HepG2 (cell line): Measurements from ENCODE around the gene ASB9. TPM values are rescaled to one million over a fixed set of nuclear protein-coding genes. Genes with fewer than 3 reads are reported as not detected.

Experiments
- ATAC-seq: fragments of 200-7000 bp; cut with Tn5 transposase; 3 replicates; pipeline ENCODE4 v1.9.1; 2020; ENCODE audit warnings: mild to moderate bottlenecking, moderate library complexity
- BruUV-seq: library from RNA; stranded (reverse); fragments of 400-500 nt; replicated peaks from 2 replicates; lab custom pipeline; 2021; lab: Mats Ljungman, UMichigan
- CTCF ChIA-PET: fragments of 300-600 bp; formaldehyde crosslinking; extraction: SDS; loops from one replicate; lab custom pipeline; 2021; ENCODE audit warnings: low total read pairs, inconsistent platforms, low intra/inter-chr PET ratio; lab: Yijun Ruan, JAX
- POLR2A ChIA-PET: fragments of 350-600 bp; sonication (Branson Sonifier 250); formaldehyde crosslinking; loops from one replicate; lab custom pipeline; 2020; ENCODE audit warnings: antibody characterized with exemption, inconsistent platforms; lab: Yijun Ruan, JAX
- DNase-seq: peaks from one replicate; pipeline ENCODE4 v3.0.0-alpha.2; 2015; ENCODE audit warnings: low spot score
- FAIRE-seq: peaks from 3 replicates; lab custom pipeline; 2011; peaks lifted over from hg19 to GRCh38; lab: Jason Lieb, UNC
- H2AFZ ChIP-seq: one replicate; pipeline ENCODE4 v1.6.1; 2011; ENCODE audit warnings: low read length, inconsistent platforms
- H3K27ac ChIP-seq: fragments of 300-600 bp; 3 replicates; pipeline ENCODE4 v1.8.0; 2011; ENCODE audit warnings: mixed run types, mild to moderate bottlenecking, mixed read lengths, low read length, inconsistent platforms; ENCODE audit not compliant: insufficient read depth; ENCODE audit errors: extremely low read length
- H3K27me3 ChIP-seq, 2 experiments: fragments of 200-600 bp in 1 of 2; 2 replicates in 1 of 2; 3 replicates in 1 of 2; pipeline versions ENCODE4 v1.6.0 to v1.8.0; 2011; ENCODE audit warnings: low read length in 2 of 2, mild to moderate bottlenecking in 2 of 2, moderate library complexity in 2 of 2, inconsistent platforms in 1 of 2; ENCODE audit not compliant: insufficient read depth in 2 of 2, control insufficient read depth in 1 of 2
- H3K36me3 ChIP-seq, 2 experiments: fragments of 200-600 bp in 1 of 2; replicated peaks in 1 of 2; 2 replicates in 1 of 2; 3 replicates in 1 of 2; pipeline versions ENCODE4 v1.5.1 to v1.8.0; 2011; ENCODE audit warnings: low read length in 2 of 2, inconsistent platforms in 1 of 2; ENCODE audit not compliant: insufficient read depth in 2 of 2, control insufficient read depth in 1 of 2
- H3K4me1 ChIP-seq: 2 replicates; pipeline ENCODE4 v1.5.1; 2012; ENCODE audit warnings: low read length, inconsistent platforms; ENCODE audit not compliant: insufficient read depth
- H3K4me2 ChIP-seq: 2 replicates; pipeline ENCODE4 v1.6.0; 2011; ENCODE audit warnings: low read depth, low read length, inconsistent platforms
- H3K4me3 ChIP-seq, 3 experiments: fragments of 200-600 bp in 1 of 3; sonication (generic), shearing (Covaris generic) in 1 of 3; replicated peaks in 1 of 3; 2 replicates each; pipeline ENCODE4 v1.5.1; 2011 to 2016; ENCODE audit warnings: low read length in 3 of 3, inconsistent platforms in 2 of 3, low read depth in 2 of 3, mild to moderate bottlenecking in 2 of 3, control low read depth in 1 of 3, mixed read lengths in 1 of 3; ENCODE audit not compliant: insufficient read depth in 1 of 3
- H3K79me2 ChIP-seq: one replicate; pipeline ENCODE4 v1.6.1; 2011; ENCODE audit warnings: low read length, inconsistent platforms; ENCODE audit not compliant: insufficient read depth
- H3K9ac ChIP-seq: 2 replicates; pipeline ENCODE4 v1.6.0; 2011; ENCODE audit warnings: mild to moderate bottlenecking, low read depth, low read length, inconsistent platforms; ENCODE audit not compliant: insufficient read depth
- H3K9me3 ChIP-seq: 2 replicates; pipeline ENCODE4 v1.5.1; 2012; ENCODE audit warnings: mild to moderate bottlenecking, low read length
- H4K20me1 ChIP-seq: 2 replicates; pipeline ENCODE4 v1.6.0; 2011; ENCODE audit warnings: inconsistent platforms, mild to moderate bottlenecking, low read length, moderate library complexity; ENCODE audit not compliant: insufficient read depth
- GABPA ChIP-seq, 2 experiments: IDR thresholded peaks; 2 replicates each; pipeline ENCODE4 v1.6.1; 2011 to 2016; ENCODE audit warnings: low read depth in 2 of 2, low read length in 1 of 2, missing biosample characterization in 1 of 2, missing genetic modification characterization in 1 of 2
- IKZF5 ChIP-seq: IDR thresholded peaks from 2 replicates; pipeline ENCODE4 v1.6.1; 2018; ENCODE audit warnings: missing genetic modification reagents, mild to moderate bottlenecking, missing compliant biosample characterization
- MYC ChIP-seq: sonication (generic); formaldehyde crosslinking; IDR thresholded peaks from 2 replicates; pipeline ENCODE4 v1.9.0; 2021; ENCODE audit warnings: missing genetic modification reagents, borderline replicate concordance
- RFXAP ChIP-seq: sonication (generic); formaldehyde crosslinking; IDR thresholded peaks from 2 replicates; pipeline ENCODE4 v1.4.0; 2020; ENCODE audit warnings: missing genetic modification reagents, borderline replicate concordance
- ZNF256 ChIP-seq: sonication (generic); formaldehyde crosslinking; conservative IDR thresholded peaks from 2 replicates; pipeline ENCODE4 v1.4.0; 2020; ENCODE audit warnings: missing genetic modification reagents
- WGBS: methylation state at CpG from one replicate; pipeline ENCODE4 v1.1.6; 2017; ENCODE audit warnings: low lambda C conversion rate; 5-methylcytosine and 5-hydroxymethylcytosine counted together
- in situ Hi-C: cut with HindIII; loops from 2 replicates; pipeline ENCODE4 v1.10.0; 2017; ENCODE audit warnings: low pct_unique_long_range_greater_than_20kb; ENCODE audit not compliant: extremely low pct_ligation_motif_present
- intact Hi-C: fragments of 100-400 bp; cut with micrococcal nuclease; formaldehyde crosslinking; loops from one replicate; pipeline ENCODE4 v1.10.0; 2022; ENCODE audit not compliant: unreplicated experiment
- polyA plus RNA-seq, 8 experiments: library from polyadenylated mRNA; depleted of rRNA in 3 of 8; stranded (reverse) in 7 of 8; unstranded in 1 of 8; fragments of >200 nt; fragmentation: Illumina TruSeq in 4 of 8; extraction: Trizol in 4 of 8; gene quantifications; 2 replicates each; pipeline versions ENCODE4 v1.2.1 to v1.2.3, GENCODE V29; 2011 to 2016; ENCODE audit warnings: low read depth in 4 of 8, missing spikeins in 1 of 8, mixed read lengths in 1 of 8; ENCODE audit not compliant: insufficient read depth in 1 of 8
- total RNA-seq, 5 experiments: library from RNA; depleted of rRNA; stranded (reverse); fragments of >200 nt; fragmentation: Illumina TruSeq; extraction: Trizol; gene quantifications; 2 replicates each; pipeline ENCODE4 v1.2.3, GENCODE V29; 2016; ENCODE audit warnings: low read depth in 1 of 5
- TF ChIP-seq, protein P1 (sequence below): IDR thresholded peaks from 2 replicates; pipeline ENCODE4 v1.6.1; 2016; ENCODE audit warnings: missing compliant biosample characterization, missing genetic modification reagents, borderline replicate concordance
- TF ChIP-seq, protein P2 (sequence below): sonication (generic); formaldehyde crosslinking; IDR thresholded peaks from 2 replicates; pipeline ENCODE4 v1.5.0; 2020; ENCODE audit warnings: mild to moderate bottlenecking, missing genetic modification reagents, borderline replicate concordance

The ASB9 gene
- total and polyA plus RNA-seq, 2 of the 13 experiments (the other 11 are each of a cell fraction or from before 2014, with no cell fraction given), result 4.2 to 13.8 TPM

DNA sequence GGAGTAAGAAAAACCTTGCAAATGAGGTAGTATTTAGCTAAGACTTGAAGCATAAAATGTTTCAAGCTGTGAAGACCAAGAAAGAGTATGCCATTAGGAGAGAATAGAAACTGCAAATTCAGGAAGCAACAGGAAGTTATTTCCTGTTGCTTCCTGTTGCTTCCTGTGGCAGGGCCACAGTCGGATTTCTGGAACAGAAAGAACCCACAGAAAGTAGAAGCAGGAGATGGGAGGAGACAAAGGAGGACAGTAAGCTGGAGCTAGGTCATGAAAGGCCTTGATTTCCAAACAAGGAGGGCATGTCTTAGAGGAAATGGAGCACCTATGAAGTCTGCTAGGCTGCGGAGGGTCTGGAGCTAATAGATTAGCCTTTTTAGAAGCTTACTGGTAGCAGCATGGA is 28.3 kb upstream of the ASB9 start:
- no peaks in the 10 kb centered on the region for H4K20me1 ChIP-seq
- H3K9ac ChIP-seq, result no peak overlapping the region
- BruUV-seq, result no TSS peak
- H3K27me3 ChIP-seq, result no peaks in the 10 kb centered on the region
- H3K4me3 ChIP-seq, result no peak overlapping the region
- intact Hi-C loops (no loop called here), in situ Hi-C loops (no loop called here)
- FAIRE-seq, result no peak
- H3K36me3 ChIP-seq, result no peaks in the 10 kb centered on the region
- TF ChIP-seq, protein P1, sequence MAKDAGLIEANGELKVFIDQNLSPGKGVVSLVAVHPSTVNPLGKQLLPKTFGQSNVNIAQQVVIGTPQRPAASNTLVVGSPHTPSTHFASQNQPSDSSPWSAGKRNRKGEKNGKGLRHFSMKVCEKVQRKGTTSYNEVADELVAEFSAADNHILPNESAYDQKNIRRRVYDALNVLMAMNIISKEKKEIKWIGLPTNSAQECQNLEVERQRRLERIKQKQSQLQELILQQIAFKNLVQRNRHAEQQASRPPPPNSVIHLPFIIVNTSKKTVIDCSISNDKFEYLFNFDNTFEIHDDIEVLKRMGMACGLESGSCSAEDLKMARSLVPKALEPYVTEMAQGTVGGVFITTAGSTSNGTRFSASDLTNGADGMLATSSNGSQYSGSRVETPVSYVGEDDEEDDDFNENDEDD (CRISPR knock-in tag), result no peak
- TF ChIP-seq MYC (no peak), GABPA (IDR thresholded peaks at IDR 0.05; ENCODE audit: low read depth, low read length) (no peak), GABPA (CRISPR knock-in tag; IDR thresholded peaks at IDR 0.05; ENCODE audit: low read depth) (peak; percentile 72), RFXAP (CRISPR knock-in tag) (no peak), ZNF256 (CRISPR knock-in tag) (no peak), IKZF5 (peak; percentile 27; the same call in 1 of the 2 replicates)
- TF ChIP-seq, protein P2, sequence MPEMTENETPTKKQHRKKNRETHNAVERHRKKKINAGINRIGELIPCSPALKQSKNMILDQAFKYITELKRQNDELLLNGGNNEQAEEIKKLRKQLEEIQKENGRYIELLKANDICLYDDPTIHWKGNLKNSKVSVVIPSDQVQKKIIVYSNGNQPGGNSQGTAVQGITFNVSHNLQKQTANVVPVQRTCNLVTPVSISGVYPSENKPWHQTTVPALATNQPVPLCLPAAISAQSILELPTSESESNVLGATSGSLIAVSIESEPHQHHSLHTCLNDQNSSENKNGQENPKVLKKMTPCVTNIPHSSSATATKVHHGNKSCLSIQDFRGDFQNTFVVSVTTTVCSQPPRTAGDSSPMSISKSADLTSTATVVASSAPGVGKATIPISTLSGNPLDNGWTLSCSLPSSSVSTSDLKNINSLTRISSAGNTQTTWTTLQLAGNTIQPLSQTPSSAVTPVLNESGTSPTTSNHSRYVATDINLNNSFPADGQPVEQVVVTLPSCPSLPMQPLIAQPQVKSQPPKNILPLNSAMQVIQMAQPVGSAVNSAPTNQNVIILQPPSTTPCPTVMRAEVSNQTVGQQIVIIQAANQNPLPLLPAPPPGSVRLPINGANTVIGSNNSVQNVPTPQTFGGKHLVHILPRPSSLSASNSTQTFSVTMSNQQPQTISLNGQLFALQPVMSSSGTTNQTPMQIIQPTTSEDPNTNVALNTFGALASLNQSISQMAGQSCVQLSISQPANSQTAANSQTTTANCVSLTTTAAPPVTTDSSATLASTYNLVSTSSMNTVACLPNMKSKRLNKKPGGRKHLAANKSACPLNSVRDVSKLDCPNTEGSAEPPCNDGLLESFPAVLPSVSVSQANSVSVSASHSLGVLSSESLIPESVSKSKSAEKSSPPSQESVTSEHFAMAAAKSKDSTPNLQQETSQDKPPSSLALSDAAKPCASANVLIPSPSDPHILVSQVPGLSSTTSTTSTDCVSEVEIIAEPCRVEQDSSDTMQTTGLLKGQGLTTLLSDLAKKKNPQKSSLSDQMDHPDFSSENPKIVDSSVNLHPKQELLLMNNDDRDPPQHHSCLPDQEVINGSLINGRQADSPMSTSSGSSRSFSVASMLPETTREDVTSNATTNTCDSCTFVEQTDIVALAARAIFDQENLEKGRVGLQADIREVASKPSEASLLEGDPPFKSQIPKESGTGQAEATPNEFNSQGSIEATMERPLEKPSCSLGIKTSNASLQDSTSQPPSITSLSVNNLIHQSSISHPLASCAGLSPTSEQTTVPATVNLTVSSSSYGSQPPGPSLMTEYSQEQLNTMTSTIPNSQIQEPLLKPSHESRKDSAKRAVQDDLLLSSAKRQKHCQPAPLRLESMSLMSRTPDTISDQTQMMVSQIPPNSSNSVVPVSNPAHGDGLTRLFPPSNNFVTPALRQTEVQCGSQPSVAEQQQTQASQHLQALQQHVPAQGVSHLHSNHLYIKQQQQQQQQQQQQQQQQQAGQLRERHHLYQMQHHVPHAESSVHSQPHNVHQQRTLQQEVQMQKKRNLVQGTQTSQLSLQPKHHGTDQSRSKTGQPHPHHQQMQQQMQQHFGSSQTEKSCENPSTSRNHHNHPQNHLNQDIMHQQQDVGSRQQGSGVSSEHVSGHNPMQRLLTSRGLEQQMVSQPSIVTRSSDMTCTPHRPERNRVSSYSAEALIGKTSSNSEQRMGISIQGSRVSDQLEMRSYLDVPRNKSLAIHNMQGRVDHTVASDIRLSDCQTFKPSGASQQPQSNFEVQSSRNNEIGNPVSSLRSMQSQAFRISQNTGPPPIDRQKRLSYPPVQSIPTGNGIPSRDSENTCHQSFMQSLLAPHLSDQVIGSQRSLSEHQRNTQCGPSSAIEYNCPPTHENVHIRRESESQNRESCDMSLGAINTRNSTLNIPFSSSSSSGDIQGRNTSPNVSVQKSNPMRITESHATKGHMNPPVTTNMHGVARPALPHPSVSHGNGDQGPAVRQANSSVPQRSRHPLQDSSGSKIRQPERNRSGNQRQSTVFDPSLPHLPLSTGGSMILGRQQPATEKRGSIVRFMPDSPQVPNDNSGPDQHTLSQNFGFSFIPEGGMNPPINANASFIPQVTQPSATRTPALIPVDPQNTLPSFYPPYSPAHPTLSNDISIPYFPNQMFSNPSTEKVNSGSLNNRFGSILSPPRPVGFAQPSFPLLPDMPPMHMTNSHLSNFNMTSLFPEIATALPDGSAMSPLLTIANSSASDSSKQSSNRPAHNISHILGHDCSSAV (CRISPR knock-in tag), result no peak
- H3K79me2 ChIP-seq, result no peaks in the 10 kb centered on the region
- no peak for DNase-seq
- no peak for ATAC-seq
- H3K9me3 ChIP-seq, result no peaks in the 10 kb centered on the region
- no peak overlapping the region for H3K27ac ChIP-seq
- peak overlapping the region; percentile 42 for H2AFZ ChIP-seq
- 53% methylated on average over 2 of the region's 2 CpGs for WGBS
- peaks cover 28% of the 10 kb centered on the region; the same call in 1 of the 2 replicates for H3K4me1 ChIP-seq
- ChIA-PET POLR2A (no interaction called here), CTCF (no interaction called here)
- H3K4me2 ChIP-seq, result peak overlapping the region; percentile 33; the same call in 1 of the 2 replicates
